ENCODE measurements around the gene NOG. TPM values are rescaled to one million over a fixed set of nuclear protein-coding genes. Genes with fewer than 3 reads are reported as not detected.

The NOG gene
- total RNA-seq, 1 experiment from 2014 or later: 0.32 TPM

GRCh38 chr17:56641894-56642293 lies 48.4 kb downstream of the NOG start:
- CTCF ChIA-PET: no interaction called here
- H3K27ac Mint-ChIP-seq (ENCODE audit: unreplicated experiment): no peak overlapping the region
- POLR2A ChIA-PET: no interaction called here

GRCh38 chr17:56642424-56642823 lies 48.9 kb downstream of the NOG start:
- TF ChIP-seq, protein P1, sequence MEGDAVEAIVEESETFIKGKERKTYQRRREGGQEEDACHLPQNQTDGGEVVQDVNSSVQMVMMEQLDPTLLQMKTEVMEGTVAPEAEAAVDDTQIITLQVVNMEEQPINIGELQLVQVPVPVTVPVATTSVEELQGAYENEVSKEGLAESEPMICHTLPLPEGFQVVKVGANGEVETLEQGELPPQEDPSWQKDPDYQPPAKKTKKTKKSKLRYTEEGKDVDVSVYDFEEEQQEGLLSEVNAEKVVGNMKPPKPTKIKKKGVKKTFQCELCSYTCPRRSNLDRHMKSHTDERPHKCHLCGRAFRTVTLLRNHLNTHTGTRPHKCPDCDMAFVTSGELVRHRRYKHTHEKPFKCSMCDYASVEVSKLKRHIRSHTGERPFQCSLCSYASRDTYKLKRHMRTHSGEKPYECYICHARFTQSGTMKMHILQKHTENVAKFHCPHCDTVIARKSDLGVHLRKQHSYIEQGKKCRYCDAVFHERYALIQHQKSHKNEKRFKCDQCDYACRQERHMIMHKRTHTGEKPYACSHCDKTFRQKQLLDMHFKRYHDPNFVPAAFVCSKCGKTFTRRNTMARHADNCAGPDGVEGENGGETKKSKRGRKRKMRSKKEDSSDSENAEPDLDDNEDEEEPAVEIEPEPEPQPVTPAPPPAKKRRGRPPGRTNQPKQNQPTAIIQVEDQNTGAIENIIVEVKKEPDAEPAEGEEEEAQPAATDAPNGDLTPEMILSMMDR (IDR thresholded peaks at IDR 0.05; ENCODE audit: insufficient read depth in 1 of 2, low read depth in 1 of 2, low read length in 1 of 2, severe bottlenecking in 1 of 2, unreplicated experiment in 1 of 2): no peak
- CTCF ChIA-PET: no interaction called here
- no peak overlapping the region for H3K4me3 ChIP-seq (ENCODE audit: low read depth, low read length)
- intact Hi-C loops (cut with micrococcal nuclease; ENCODE audit: unreplicated experiment): no loop called here
- Mint-ChIP-seq H3K9me3 (ENCODE audit: unreplicated experiment) (no peaks in the 10 kb centered on the region), H3K4me3 (ENCODE audit: unreplicated experiment) (no peak overlapping the region), H3K27ac (ENCODE audit: unreplicated experiment) (no peak overlapping the region), H3K36me3 (ENCODE audit: insufficient read depth, unreplicated experiment) (no peaks in the 10 kb centered on the region), H3K4me1 (ENCODE audit: low read depth, unreplicated experiment) (peaks cover 7% of the 10 kb centered on the region), H3K27me3 (ENCODE audit: insufficient read depth, unreplicated experiment) (peaks cover 34% of the 10 kb centered on the region)
- no peaks in the 10 kb centered on the region for H3K9me3 ChIP-seq
- no peaks in the 10 kb centered on the region for H3K36me3 ChIP-seq (ENCODE audit: control insufficient read depth, insufficient read depth, low read length)
- no TSS peak for BruUV-seq (replicated peaks)
- no peaks in the 10 kb centered on the region; the same call in 1 of the 2 replicates for H3K27me3 ChIP-seq (replicated peaks; ENCODE audit: control insufficient read depth, insufficient read depth, low read length)
- no peak for DNase-seq
- POLR2A ChIA-PET: no interaction called here
- H3K4me1 ChIP-seq: no peaks in the 10 kb centered on the region

More at GRCh38 chr17:56641894-56642293, 48.4 kb downstream of the NOG start:
- Histone ChIP-seq H3K9me3 (no peaks in the 10 kb centered on the region), H3K36me3 (ENCODE audit: control insufficient read depth, insufficient read depth, low read length) (no peaks in the 10 kb centered on the region), H3K4me3 (ENCODE audit: low read depth, low read length) (no peak overlapping the region), H3K4me1 (no peaks in the 10 kb centered on the region), H3K27me3 (replicated peaks; ENCODE audit: control insufficient read depth, insufficient read depth, low read length) (no peaks in the 10 kb centered on the region; the same call in 1 of the 2 replicates)
- no peak for DNase-seq
- H3K4me1 Mint-ChIP-seq (ENCODE audit: low read depth, unreplicated experiment): peaks cover 7% of the 10 kb centered on the region
- H3K27me3 Mint-ChIP-seq (ENCODE audit: insufficient read depth, unreplicated experiment): peaks cover 34% of the 10 kb centered on the region
- no peaks in the 10 kb centered on the region for H3K9me3 Mint-ChIP-seq (ENCODE audit: unreplicated experiment)
- no peaks in the 10 kb centered on the region for H3K36me3 Mint-ChIP-seq (ENCODE audit: insufficient read depth, unreplicated experiment)
- no TSS peak for BruUV-seq (replicated peaks)
- intact Hi-C loops (cut with micrococcal nuclease; ENCODE audit: unreplicated experiment): loop anchor here (2.0 kb wide), 1 partner anchor 49 kb away; the partner anchor contains the start of gene NOG
- no peak overlapping the region for H3K4me3 Mint-ChIP-seq (ENCODE audit: unreplicated experiment)
- TF ChIP-seq, protein P1 (IDR thresholded peaks at IDR 0.05; ENCODE audit: insufficient read depth in 1 of 2, low read depth in 1 of 2, low read length in 1 of 2, severe bottlenecking in 1 of 2, unreplicated experiment in 1 of 2): no peak

Other genes starting within 250 kb of the NOG start
- gene C17orf67, start 240.2 kb downstream of the NOG start, total RNA-seq (2022): 2.9 and 4.6 TPM in 2 replicates
- 15.5 and 17.6 TPM in 2 replicates for gene DGKE, start 240.5 kb downstream of the NOG start, total RNA-seq (2022)